Activated T-cell treated with anti-CD3 and anti-CD28 coated beads for 1 hour (primary cell): ENCODE measurements around the gene CREB3L2.

Experiments used
- DNase-seq: peaks from one replicate; pipeline ENCODE4 v3.0.0-alpha.2; 2020; ENCODE audit warnings: low read depth

The CREB3L2 gene

GRCh38 chr7:137898839-137899721, 102.8 kb downstream of the CREB3L2 start:
- peak; percentile 72 for DNase-seq

DNA sequence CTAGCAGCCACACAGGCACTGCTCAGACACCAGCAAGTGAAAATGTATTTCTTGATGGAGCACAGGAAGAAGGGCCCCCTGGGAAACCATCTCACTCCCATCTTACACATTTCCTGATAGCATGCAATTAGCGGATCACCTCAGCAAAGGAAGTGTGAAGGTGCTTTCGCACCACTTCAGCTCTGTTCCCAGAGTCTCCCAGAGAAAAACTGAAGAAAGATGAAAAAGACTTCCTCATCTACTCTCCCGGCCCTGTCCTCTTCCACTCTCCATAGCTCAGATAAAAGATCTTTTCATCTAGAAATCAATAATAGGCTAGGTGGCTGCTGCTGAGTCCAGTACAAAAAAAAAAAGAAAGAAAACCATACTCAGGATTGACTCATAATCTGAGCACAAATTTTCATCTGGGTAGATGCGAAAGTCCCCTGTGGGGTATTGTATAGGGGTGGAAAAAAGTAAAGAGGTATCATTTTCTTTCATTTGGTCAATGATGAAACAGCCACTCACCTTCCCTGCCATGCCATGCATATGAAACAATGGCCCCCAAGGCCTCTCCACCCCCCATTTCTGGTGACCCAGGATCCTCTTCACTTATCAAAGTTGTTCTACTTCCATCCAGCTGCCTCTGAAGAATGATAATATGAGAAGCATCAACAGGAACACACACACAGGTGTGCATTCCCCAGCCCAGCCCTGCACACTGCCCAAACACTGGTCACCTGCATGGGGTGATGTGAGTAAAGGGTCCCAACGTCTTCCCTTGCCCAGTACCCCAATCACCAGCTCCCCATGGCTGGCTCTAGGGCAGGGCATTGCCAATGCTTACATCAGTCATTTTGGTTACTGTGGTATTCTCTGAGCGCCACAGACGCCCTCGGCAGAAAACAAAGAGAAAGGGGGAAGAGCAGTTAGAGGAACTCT, 106.3 kb downstream of the CREB3L2 start:
- DNase-seq: no peak

DNA sequence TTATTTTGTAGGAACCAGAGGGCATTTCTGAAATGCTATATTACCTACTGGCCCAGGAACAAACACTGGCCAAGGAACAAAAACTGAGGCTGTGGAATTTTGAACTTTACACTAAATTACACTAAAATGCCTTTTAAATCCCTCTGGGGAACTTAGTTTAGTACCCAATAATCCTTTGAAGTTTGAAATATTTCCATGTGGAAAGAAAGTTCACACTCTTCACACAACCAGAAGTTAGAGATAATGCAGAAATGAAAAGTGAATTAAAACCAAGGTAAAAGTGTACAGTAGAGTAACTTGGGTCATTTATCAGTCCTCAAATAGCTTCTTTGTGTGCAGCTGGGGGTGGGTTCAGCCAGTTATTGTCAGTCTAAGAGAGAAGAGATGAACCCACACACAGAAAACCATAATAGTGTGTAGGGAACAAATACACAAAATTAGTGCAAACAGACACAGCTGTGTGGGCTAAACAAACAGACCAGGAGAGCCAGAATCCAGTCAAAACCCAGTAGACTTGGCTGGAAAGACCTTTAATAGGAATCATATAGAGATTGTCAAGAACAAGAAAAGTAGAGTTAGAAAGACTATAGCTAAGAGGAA, 108.6 kb downstream of the CREB3L2 start:
- no peak for DNase-seq

DNA sequence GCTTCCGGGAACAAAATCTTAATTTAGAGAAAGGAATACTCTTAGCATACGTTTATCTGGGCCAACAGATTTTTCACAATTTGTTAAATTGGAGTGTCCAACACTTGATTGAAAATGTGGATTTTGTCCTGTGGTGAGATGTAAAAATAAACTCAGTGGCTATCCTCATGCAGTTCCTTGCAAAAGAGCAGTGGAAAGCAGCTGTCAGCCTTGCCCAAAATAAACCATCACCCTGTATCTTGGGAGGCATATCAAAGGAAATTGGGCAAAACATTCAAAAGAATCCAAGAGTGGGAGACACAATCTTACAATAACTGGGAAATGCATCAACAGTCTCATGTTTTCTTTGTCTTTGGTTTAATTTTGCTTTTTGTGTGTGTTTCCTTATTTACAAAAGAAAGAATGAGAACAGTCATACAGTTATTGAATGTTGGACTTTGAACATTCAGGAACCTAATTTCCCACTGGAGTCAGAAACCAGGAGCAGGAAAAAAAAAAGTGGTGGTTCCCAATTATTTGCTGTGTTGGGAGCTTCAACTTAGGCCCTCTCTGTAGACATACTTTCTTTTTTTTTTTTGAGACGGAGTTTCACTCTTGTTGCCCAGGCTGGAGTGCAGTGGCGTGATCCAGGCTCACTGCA, 110.8 kb downstream of the CREB3L2 start:
- DNase-seq: no peak

- no peak for DNase-seq
Measured at GRCh38 chr7:137890449-137890921, 111.4 kb downstream of the CREB3L2 start.

- no peak for DNase-seq
Measured at GRCh38 chr7:137888241-137888640, 113.6 kb downstream of the CREB3L2 start.

- no peak for DNase-seq
Measured at GRCh38 chr7:137886746-137887145, 115.1 kb downstream of the CREB3L2 start.

GRCh38 chr7:137886281-137886680, 115.6 kb downstream of the CREB3L2 start:
- DNase-seq: no peak

DNA sequence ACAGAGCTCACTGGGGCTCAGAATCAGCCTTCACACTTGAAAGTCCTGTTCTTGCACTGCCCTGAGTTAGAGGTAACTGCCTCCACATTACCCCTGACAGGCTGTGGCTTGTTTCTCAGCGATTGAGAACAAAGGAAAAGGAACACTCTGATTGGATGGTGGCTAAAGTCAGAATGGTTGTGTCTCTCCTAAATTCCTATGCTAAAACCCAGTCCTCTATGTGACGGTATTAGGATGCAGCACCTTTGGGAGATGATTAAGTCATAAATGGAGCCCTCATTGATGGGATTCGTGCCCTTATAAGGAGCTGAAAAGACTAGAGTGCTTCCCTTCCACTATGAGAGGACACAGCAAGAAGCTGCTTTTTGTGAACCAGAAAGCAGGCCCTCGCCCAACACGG, 116.2 kb downstream of the CREB3L2 start:
- no peak for DNase-seq

- DNase-seq: no peak
Measured at GRCh38 chr7:137882806-137883205, 119.1 kb downstream of the CREB3L2 start.

- DNase-seq: no peak
Measured at GRCh38 chr7:137882261-137882668, 119.6 kb downstream of the CREB3L2 start.

DNA sequence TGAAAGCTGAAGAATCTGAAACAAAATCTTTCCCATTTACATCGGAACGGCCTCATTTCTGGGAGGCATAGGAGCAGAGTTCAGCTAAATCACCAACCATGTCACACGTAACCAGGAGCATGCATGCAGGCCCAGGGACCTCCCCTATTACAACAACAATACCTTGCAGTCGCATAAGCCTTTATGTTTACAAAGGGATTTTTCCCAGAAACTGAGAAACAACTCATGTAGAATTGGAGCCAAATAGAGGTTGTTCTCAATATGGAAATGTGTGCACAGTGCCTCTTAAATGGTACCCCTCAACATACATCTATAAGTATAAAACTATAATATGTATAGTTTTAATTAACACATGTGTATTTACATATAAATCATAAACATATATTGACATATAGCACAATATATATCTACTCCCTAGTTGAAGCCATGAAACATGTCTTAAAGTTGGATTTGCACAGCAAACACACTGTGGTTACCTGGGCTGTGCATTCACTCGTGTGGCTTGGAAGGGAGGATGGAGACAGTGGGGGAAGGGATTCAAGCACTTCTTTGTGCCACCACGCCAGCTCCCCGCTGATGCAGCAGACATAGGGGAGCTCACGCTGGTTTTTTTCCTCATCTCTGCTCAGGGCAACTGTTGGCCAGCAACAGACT, 120.2 kb downstream of the CREB3L2 start:
- no peak for DNase-seq

GRCh38 chr7:137880432-137880831, 121.5 kb downstream of the CREB3L2 start:
- DNase-seq: no peak

DNA sequence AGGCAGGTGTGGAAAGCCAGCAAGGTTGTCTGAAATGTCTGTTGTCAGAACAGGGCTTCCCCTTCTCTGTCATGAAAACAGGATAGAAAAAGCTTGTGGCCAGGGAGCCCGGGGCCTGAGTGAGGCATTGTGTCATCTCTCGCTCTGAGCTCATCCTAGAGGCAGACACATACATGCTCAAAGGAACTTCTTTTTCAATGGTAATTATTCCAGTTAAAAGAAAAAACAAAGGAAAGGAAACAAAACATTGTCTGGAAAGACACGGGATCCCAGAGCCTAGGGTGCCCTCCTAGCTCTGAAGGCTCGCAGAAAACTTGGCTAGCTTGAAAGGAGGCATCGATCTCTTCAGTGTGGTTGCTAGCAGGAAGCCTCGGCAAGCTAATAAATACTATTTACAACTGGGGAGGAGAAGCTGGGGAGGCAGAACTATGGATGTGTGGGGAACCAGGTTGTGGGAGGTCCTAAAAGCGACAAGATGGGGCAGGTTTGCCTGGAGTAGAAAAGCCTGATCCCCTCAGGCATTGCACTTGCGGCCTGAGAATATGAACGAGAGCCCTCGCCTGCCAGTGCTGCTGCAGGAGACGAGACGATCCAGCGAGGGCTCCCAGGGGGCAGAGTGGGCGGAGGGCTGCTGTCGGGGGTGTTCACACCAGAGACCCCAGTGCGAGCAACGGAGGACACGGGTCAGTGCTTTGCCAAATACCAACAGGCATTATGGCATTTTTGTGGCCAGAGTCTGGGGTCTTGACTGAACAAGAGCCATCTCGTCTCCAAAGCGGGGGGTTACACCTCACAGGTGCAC, 122.3 kb downstream of the CREB3L2 start:
- DNase-seq: no peak

- DNase-seq: no peak
Measured at GRCh38 chr7:137878333-137878961, 123.4 kb downstream of the CREB3L2 start.

DNA sequence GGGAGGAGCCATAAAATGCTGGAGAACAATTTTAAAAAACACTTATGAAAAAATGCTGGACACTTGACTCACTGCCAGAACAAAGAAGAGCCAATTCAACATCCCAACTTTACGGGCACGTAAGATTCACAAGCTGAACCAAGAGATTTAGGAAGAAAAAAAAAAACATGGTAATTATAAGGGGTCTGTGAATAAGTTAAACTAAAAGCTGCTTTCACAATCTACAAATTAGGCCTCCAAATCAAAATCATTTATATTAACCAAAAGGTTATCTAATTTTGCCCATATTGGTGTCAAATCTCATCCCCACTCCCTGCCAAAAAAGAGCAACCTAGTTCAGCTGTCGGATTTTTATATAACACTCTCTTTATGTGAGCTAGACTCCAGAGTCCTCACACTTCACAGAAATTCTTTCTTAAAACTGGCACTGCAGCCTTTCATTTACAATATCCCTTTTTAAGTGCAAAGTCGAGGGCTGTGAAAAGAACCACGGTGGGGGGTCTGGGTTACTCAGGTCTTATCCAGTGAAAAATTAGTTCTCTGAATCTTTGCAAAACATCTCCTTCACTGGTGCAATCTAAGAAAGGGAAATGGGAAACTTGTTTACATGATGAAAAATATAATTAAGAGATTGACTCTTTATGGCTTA, 124.7 kb downstream of the CREB3L2 start:
- no peak for DNase-seq

DNA sequence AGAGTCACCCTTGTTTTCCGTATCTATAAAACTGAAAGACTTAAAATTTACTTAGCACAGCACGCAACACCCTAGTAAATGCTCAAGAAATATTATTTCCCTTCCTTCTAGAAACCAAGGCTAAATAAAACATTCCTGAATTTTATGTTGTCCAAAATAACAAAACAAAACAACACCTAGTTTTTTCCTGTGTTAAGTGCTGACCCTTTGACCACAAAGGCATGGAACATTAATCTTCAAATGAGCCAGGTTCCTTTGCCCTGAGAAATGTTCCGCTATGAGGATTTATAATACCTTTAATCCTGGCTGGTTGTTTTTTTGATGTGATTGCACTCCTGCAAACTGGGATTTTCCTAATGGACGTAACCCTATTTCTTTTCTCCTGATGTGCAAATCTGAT, 126.1 kb downstream of the CREB3L2 start:
- DNase-seq: no peak

GRCh38 chr7:137873979-137874777, 127.7 kb downstream of the CREB3L2 start:
- DNase-seq: no peak

GRCh38 chr7:137873524-137873923, 128.4 kb downstream of the CREB3L2 start:
- no peak for DNase-seq
